Trophoblast cell (in vitro differentiated cells and primary cell): ENCODE measurements around the gene QRFP.

Source experiments
- DNase-seq, 2 donors: peaks; one replicate each; pipeline ENCODE4 v3.0.0-alpha.2; 2016
- H2AFZ ChIP-seq: 2 replicates; pipeline ENCODE4 v1.6.1; 2013; ENCODE audit warnings: low read length, moderate library complexity, mild to moderate bottlenecking; ENCODE audit not compliant: insufficient read depth, poor library complexity
- H2AK5ac ChIP-seq: 2 replicates; pipeline ENCODE4 v1.6.1; 2013; ENCODE audit warnings: mild to moderate bottlenecking, low read length
- H2BK120ac ChIP-seq: 2 replicates; pipeline ENCODE4 v1.6.1; 2013; ENCODE audit warnings: low read length, mild to moderate bottlenecking, moderate library complexity; ENCODE audit not compliant: insufficient read depth, poor library complexity
- H2BK12ac ChIP-seq: 2 replicates; pipeline ENCODE4 v1.6.1; 2013; ENCODE audit warnings: mild to moderate bottlenecking, low read length, moderate library complexity
- H2BK5ac ChIP-seq: 2 replicates; pipeline ENCODE4 v1.6.1; 2013; ENCODE audit warnings: low read length, low read depth, moderate library complexity, mild to moderate bottlenecking; ENCODE audit not compliant: poor library complexity
- H3K14ac ChIP-seq: 2 replicates; pipeline ENCODE4 v1.6.1; 2013; ENCODE audit warnings: mild to moderate bottlenecking, low read length
- H3K18ac ChIP-seq: 2 replicates; pipeline ENCODE4 v1.6.1; 2013; ENCODE audit warnings: mild to moderate bottlenecking, low read length
- H3K23ac ChIP-seq: 2 replicates; pipeline ENCODE4 v1.6.1; 2013; ENCODE audit warnings: low read length
- H3K27ac ChIP-seq: 2 replicates; pipeline ENCODE4 v1.5.1; 2013; ENCODE audit warnings: low read depth, mild to moderate bottlenecking, inconsistent platforms, low read length, moderate library complexity
- H3K27me3 ChIP-seq: 2 replicates; pipeline ENCODE4 v1.6.1; 2013; ENCODE audit warnings: inconsistent platforms, mild to moderate bottlenecking, low read length, moderate library complexity; ENCODE audit not compliant: insufficient read depth
- H3K36me3 ChIP-seq, 2 experiments: 1 replicate in 1 of 2; 2 replicates in 1 of 2; pipeline ENCODE4 v1.6.1; 2013; ENCODE audit warnings: low read length in 2 of 2, mild to moderate bottlenecking in 2 of 2, moderate library complexity in 1 of 2; ENCODE audit not compliant: insufficient read depth in 2 of 2, control insufficient read depth in 1 of 2
- H3K4ac ChIP-seq: 2 replicates; pipeline ENCODE4 v1.6.1; 2013; ENCODE audit warnings: low read depth, mild to moderate bottlenecking, low read length, moderate library complexity
- H3K4me1 ChIP-seq, 2 experiments: 1 replicate in 1 of 2; 2 replicates in 1 of 2; pipeline ENCODE4 v1.6.1; 2013; ENCODE audit warnings: low read length in 2 of 2, mild to moderate bottlenecking in 2 of 2, moderate library complexity in 1 of 2; ENCODE audit not compliant: insufficient read depth in 2 of 2, control insufficient read depth in 1 of 2
- H3K4me2 ChIP-seq: 2 replicates; pipeline ENCODE4 v1.6.1; 2013; ENCODE audit warnings: inconsistent platforms, mild to moderate bottlenecking, low read length, moderate library complexity
- H3K4me3 ChIP-seq: 2 replicates; pipeline ENCODE4 v1.5.1; 2013; ENCODE audit warnings: mild to moderate bottlenecking, low read depth, low read length, inconsistent platforms
- H3K79me1 ChIP-seq: one replicate; pipeline ENCODE4 v1.6.1; 2013; ENCODE audit warnings: low read length
- H3K79me2 ChIP-seq: 2 replicates; pipeline ENCODE4 v1.6.1; 2013; ENCODE audit warnings: low read length, mild to moderate bottlenecking; ENCODE audit not compliant: control insufficient read depth, insufficient read depth, poor library complexity
- H3K9ac ChIP-seq: 2 replicates; pipeline ENCODE4 v1.6.1; 2013; ENCODE audit warnings: mild to moderate bottlenecking, low read length
- H3K9me3 ChIP-seq: 2 replicates; pipeline ENCODE4 v1.6.1; 2013; ENCODE audit warnings: low read depth, mild to moderate bottlenecking, control low read depth, inconsistent platforms, low read length; ENCODE audit not compliant: insufficient read depth
- H4K12ac ChIP-seq: 2 replicates; pipeline ENCODE4 v1.6.1; 2013; ENCODE audit warnings: low read depth, mild to moderate bottlenecking, low read length, moderate library complexity
- H4K8ac ChIP-seq: 2 replicates; pipeline ENCODE4 v1.6.1; 2013; ENCODE audit warnings: low read depth, mild to moderate bottlenecking, low read length, moderate library complexity
- H4K91ac ChIP-seq: one replicate; pipeline ENCODE4 v1.6.1; 2013; ENCODE audit warnings: low read depth, mild to moderate bottlenecking, low read length, moderate library complexity
- WGBS: extraction: QIAGEN DNeasy Blood & Tissue Kit; methylation state at CpG from one replicate; pipeline ENCODE4 v1.1.7; 2013; ENCODE audit warnings: missing lambda C conversion rate; ENCODE audit not compliant: insufficient read length, insufficient coverage; ENCODE audit errors: extremely low coverage; 5-methylcytosine and 5-hydroxymethylcytosine counted together

Gene QRFP

DNA sequence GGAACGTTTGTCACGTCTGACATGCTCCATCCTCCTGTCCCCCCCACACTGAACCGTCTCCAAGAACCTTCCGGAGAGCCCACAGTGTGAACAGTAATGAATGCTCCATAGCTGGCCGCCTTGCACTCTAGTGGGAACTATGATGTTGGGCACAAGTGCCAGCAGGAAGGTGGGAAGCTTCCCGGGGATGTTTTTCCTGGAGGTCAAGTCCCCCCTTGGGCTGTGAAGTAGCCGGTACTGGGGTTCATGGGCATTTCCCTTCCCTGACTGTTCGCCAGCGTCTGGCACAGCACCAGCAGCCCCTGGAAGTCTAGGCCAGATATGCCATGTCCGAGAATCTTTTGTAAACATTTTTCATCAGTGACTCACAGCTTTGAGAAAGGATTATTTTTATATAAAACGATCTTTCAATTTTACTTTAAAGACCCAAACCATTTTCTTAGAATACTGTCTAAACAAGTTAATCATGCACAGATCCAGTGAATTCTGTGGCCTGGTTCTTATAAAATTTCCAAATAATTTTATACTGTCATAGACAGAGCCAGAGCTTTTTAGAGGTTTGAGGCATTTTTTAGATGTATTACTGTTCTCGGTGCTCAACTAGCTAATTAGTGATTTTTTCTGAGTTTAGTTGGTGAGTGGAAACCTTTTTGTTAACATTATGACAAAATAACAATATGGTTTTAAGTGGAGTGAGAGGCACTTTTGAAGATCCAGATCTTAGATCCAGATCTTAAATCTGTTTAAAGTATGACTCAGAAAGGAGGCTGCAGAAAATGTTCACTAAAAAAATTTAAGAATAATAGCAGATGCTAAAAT lies 49.9 kb downstream of the QRFP start:
- no peak overlapping the region for H2BK5ac ChIP-seq
- H3K4me1 ChIP-seq = peaks cover 8 to 12% of the 10 kb centered on the region in 2 experiments
- H2AFZ ChIP-seq = no peak overlapping the region

GRCh38 chr9:130845901-130846481 lies 50.6 kb downstream of the QRFP start:
- Histone ChIP-seq H2AFZ (no peak overlapping the region), H3K36me3 (no peaks in the 10 kb centered on the region), H3K23ac (no peak overlapping the region), H3K14ac (no peak overlapping the region), H2BK120ac (no peak overlapping the region), H2BK5ac (no peak overlapping the region), H3K27me3 (no peaks in the 10 kb centered on the region), H3K9ac (no peak overlapping the region), H3K79me2 (peaks cover 6% of the 10 kb centered on the region), H3K4me2 (no peak overlapping the region), H3K9me3 (no peaks in the 10 kb centered on the region), H3K18ac (no peak overlapping the region), H4K8ac (no peak overlapping the region), H3K79me1 (no peaks in the 10 kb centered on the region), H2BK12ac (no peak overlapping the region), H3K27ac (no peak overlapping the region), H4K12ac (no peak overlapping the region), H3K4ac (no peak overlapping the region), H3K4me3 (no peak overlapping the region), H3K4me1 (peaks cover 8 to 12% of the 10 kb centered on the region in 2 experiments), H2AK5ac (no peak overlapping the region), H4K91ac (no peak overlapping the region)
- WGBS = no CpG with 5 or more reads among the region's 7 CpGs
- DNase-seq = no peak

More for the DNA sequence above, 49.9 kb downstream of the QRFP start:
- Histone ChIP-seq H3K27ac (no peak overlapping the region), H3K4ac (peak overlapping the region; percentile 52), H4K12ac (no peak overlapping the region), H3K36me3 (no peaks in the 10 kb centered on the region), H3K9ac (no peak overlapping the region), H3K79me2 (peaks cover 6% of the 10 kb centered on the region), H3K23ac (no peak overlapping the region), H3K9me3 (no peaks in the 10 kb centered on the region), H2BK12ac (no peak overlapping the region), H3K4me2 (no peak overlapping the region), H4K8ac (no peak overlapping the region), H3K18ac (no peak overlapping the region), H3K79me1 (no peaks in the 10 kb centered on the region), H3K27me3 (no peaks in the 10 kb centered on the region), H4K91ac (no peak overlapping the region), H3K4me3 (no peak overlapping the region), H2BK120ac (no peak overlapping the region), H2AK5ac (no peak overlapping the region), H3K14ac (no peak overlapping the region)
- 100% methylated on average over 1 of the region's 12 CpGs for WGBS
- DNase-seq = no peak

DNA sequence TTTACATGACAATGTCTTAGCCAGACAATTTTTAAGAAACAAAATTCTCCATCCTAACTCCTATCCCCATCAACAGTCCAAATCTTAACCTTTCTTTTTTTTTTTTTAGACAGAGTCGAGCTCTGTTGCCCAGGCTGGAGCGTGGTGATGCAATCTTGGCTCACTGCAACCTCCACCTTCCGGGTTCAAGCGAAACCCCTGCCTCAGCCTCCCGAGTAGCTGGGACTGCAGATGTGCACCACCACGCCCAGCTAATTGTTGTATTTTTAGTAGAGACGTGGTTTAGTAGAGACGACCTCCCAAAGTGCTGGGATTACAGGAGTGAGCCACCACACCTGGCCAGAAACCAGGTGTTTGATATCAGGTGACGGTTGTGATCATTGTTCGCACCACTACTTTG lies 51.4 kb downstream of the QRFP start:
- H3K4me1 ChIP-seq = peaks cover 8 to 12% of the 10 kb centered on the region in 2 experiments
- H3K9me3 ChIP-seq = no peaks in the 10 kb centered on the region
- DNase-seq = no peak

GRCh38 chr9:130844044-130844451 lies 52.6 kb downstream of the QRFP start:
- no peaks in the 10 kb centered on the region for H3K36me3 ChIP-seq
- H2AFZ ChIP-seq = no peak overlapping the region
- no peak overlapping the region for H2BK12ac ChIP-seq
- H3K27ac ChIP-seq = no peak overlapping the region
- H2AK5ac ChIP-seq = no peak overlapping the region
- no CpG with 5 or more reads among the region's 4 CpGs for WGBS
- peaks cover 8 to 12% of the 10 kb centered on the region in 2 experiments for H3K4me1 ChIP-seq
- H3K4me2 ChIP-seq = no peak overlapping the region
- H4K91ac ChIP-seq = no peak overlapping the region
- no peak overlapping the region for H3K4me3 ChIP-seq
- no peak overlapping the region for H3K18ac ChIP-seq
- H3K79me1 ChIP-seq = no peaks in the 10 kb centered on the region
- H3K23ac ChIP-seq = no peak overlapping the region
- H2BK120ac ChIP-seq = no peak overlapping the region
- H3K9ac ChIP-seq = no peak overlapping the region
- H2BK5ac ChIP-seq = no peak overlapping the region
- no peaks in the 10 kb centered on the region for H3K9me3 ChIP-seq
- H3K27me3 ChIP-seq = no peaks in the 10 kb centered on the region
- peak overlapping the region; percentile 5 for H3K4ac ChIP-seq
- peaks cover 6% of the 10 kb centered on the region for H3K79me2 ChIP-seq
- H4K12ac ChIP-seq = no peak overlapping the region
- no peak for DNase-seq
- H4K8ac ChIP-seq = no peak overlapping the region
- no peak overlapping the region for H3K14ac ChIP-seq

More for the DNA sequence above, 51.4 kb downstream of the QRFP start:
- no peak overlapping the region for H2BK5ac ChIP-seq
- no peak overlapping the region for H3K27ac ChIP-seq
- H4K8ac ChIP-seq = no peak overlapping the region
- H3K27me3 ChIP-seq = no peaks in the 10 kb centered on the region
- H3K4me3 ChIP-seq = no peak overlapping the region
- no peaks in the 10 kb centered on the region for H3K36me3 ChIP-seq
- no peak overlapping the region for H2BK12ac ChIP-seq
- no peak overlapping the region for H3K4ac ChIP-seq
- H2AK5ac ChIP-seq = no peak overlapping the region
- H2BK120ac ChIP-seq = no peak overlapping the region
- H3K4me2 ChIP-seq = no peak overlapping the region
- no peak overlapping the region for H4K12ac ChIP-seq
- no peaks in the 10 kb centered on the region for H3K79me1 ChIP-seq
- H3K9ac ChIP-seq = no peak overlapping the region
- no peak overlapping the region for H3K14ac ChIP-seq
- no peak overlapping the region for H2AFZ ChIP-seq
- no peak overlapping the region for H3K23ac ChIP-seq
- H4K91ac ChIP-seq = no peak overlapping the region
- no peak overlapping the region for H3K18ac ChIP-seq
- H3K79me2 ChIP-seq = peaks cover 6% of the 10 kb centered on the region
- WGBS = no CpG with 5 or more reads among the region's 10 CpGs
